ENCODE measurements around the gene SLC66A1.

Gene SLC66A1

GRCh38 chr1:19310720-19311502 lies 1.2 kb upstream of the SLC66A1 start:
- peak overlapping the region; percentile 53 for H3K27ac ChIP-seq (ENCODE audit: poor library complexity, severe bottlenecking)
- no peaks in the 10 kb centered on the region for H3K9me3 ChIP-seq (ENCODE audit: severe bottlenecking)
- peaks cover 6% of the 10 kb centered on the region for H3K4me1 ChIP-seq (ENCODE audit: insufficient read depth, poor library complexity, severe bottlenecking)
- DNase-seq (ENCODE audit: low spot score): peak; percentile 24
- ATAC-seq (ENCODE audit: low read depth): peak; percentile 24
- TF ChIP-seq CTCF (IDR thresholded peaks at IDR 0.05; ENCODE audit: poor library complexity, severe bottlenecking): no peak
- H3K36me3 ChIP-seq (ENCODE audit: low read depth): peaks cover 18% of the 10 kb centered on the region
- no peaks in the 10 kb centered on the region for H3K27me3 ChIP-seq (ENCODE audit: insufficient read depth, poor library complexity, severe bottlenecking)
- peak overlapping the region; percentile 86 for H3K4me3 ChIP-seq (ENCODE audit: severe bottlenecking)

GRCh38 chr1:19311503-19311930 lies 609 bp upstream of the SLC66A1 start:
- Histone ChIP-seq H3K27ac (ENCODE audit: poor library complexity, severe bottlenecking) (peak overlapping the region; percentile 53), H3K4me3 (ENCODE audit: severe bottlenecking) (peak overlapping the region; percentile 86), H3K36me3 (ENCODE audit: low read depth) (peaks cover 18% of the 10 kb centered on the region), H3K4me1 (ENCODE audit: insufficient read depth, poor library complexity, severe bottlenecking) (peaks cover 6% of the 10 kb centered on the region), H3K27me3 (ENCODE audit: insufficient read depth, poor library complexity, severe bottlenecking) (no peaks in the 10 kb centered on the region), H3K9me3 (ENCODE audit: severe bottlenecking) (no peaks in the 10 kb centered on the region)
- ATAC-seq (ENCODE audit: low read depth) (peak; percentile 43), DNase-seq (ENCODE audit: low spot score) (peak; percentile 66)
- no peak for TF ChIP-seq CTCF (IDR thresholded peaks at IDR 0.05; ENCODE audit: poor library complexity, severe bottlenecking)

- DNase-seq (ENCODE audit: low spot score) (peak; percentile 16), ATAC-seq (ENCODE audit: low read depth) (no peak)
- Histone ChIP-seq H3K27me3 (ENCODE audit: insufficient read depth, poor library complexity, severe bottlenecking) (no peaks in the 10 kb centered on the region), H3K36me3 (ENCODE audit: low read depth) (peaks cover 8% of the 10 kb centered on the region), H3K9me3 (ENCODE audit: severe bottlenecking) (no peaks in the 10 kb centered on the region), H3K4me1 (ENCODE audit: insufficient read depth, poor library complexity, severe bottlenecking) (peaks cover 6% of the 10 kb centered on the region), H3K4me3 (ENCODE audit: severe bottlenecking) (peak overlapping the region; percentile 86), H3K27ac (ENCODE audit: poor library complexity, severe bottlenecking) (peak overlapping the region; percentile 53)
- no peak for TF ChIP-seq CTCF (IDR thresholded peaks at IDR 0.05; ENCODE audit: poor library complexity, severe bottlenecking)
Measured at GRCh38 chr1:19312782-19313635, 883 bp downstream of the SLC66A1 start.

- peak overlapping the region; percentile 53 for H3K27ac ChIP-seq (ENCODE audit: poor library complexity, severe bottlenecking)
- peaks cover 6% of the 10 kb centered on the region for H3K4me1 ChIP-seq (ENCODE audit: insufficient read depth, poor library complexity, severe bottlenecking)
- DNase-seq (ENCODE audit: low spot score) (no peak), ATAC-seq (ENCODE audit: low read depth) (no peak)
- H3K9me3 ChIP-seq (ENCODE audit: severe bottlenecking): no peaks in the 10 kb centered on the region
- H3K36me3 ChIP-seq (ENCODE audit: low read depth): peaks cover 8% of the 10 kb centered on the region
- H3K27me3 ChIP-seq (ENCODE audit: insufficient read depth, poor library complexity, severe bottlenecking): no peaks in the 10 kb centered on the region
- H3K4me3 ChIP-seq (ENCODE audit: severe bottlenecking): no peak overlapping the region
- TF ChIP-seq CTCF (IDR thresholded peaks at IDR 0.05; ENCODE audit: poor library complexity, severe bottlenecking): no peak
Measured at GRCh38 chr1:19313636-19313959, 1.5 kb downstream of the SLC66A1 start.

Data from RWPE2 (cell line).